Measurements from ENCODE around the gene MBNL3. TPM values are rescaled to one million over a fixed set of nuclear protein-coding genes. Genes with fewer than 3 reads are reported as not detected.

MBNL3 gene
- total RNA-seq, 1 experiment from 2014 or later, result 0.39 TPM

DNA sequence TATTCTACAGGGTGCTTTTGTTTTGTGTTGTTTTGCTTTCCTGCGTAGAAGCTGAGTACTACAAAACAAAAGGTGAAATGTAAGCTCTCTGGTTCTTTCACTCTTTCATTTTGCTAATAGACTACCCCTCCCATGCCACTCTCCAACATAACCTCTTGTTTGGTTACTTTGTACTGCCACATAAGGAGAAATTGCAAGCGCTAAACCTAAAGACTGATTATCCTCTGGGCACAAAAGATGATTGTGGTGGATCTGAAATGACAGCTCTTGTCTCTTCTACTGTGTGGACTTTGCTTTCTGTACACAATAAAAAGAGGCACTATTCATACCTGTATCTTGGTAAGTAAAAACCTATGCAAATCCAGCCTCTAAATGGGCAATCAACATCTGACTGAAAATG, 5.3 kb downstream of the MBNL3 start:
- ChIA-PET CTCF (no interaction called here), POLR2A (no interaction called here)
- BruUV-seq (replicated peaks), result no TSS peak
- Histone ChIP-seq H3K9me3 (ENCODE audit: control insufficient read depth, insufficient read depth, low read depth, low read length) (no peaks in the 10 kb centered on the region), H3K27ac (ENCODE audit: low read length) (no peak overlapping the region), H3K27me3 (ENCODE audit: control insufficient read depth, insufficient read depth, low read length) (peaks cover 13% of the 10 kb centered on the region), H3K4me3 (ENCODE audit: low read depth in 2 of 2, low read length in 2 of 2) (no peak overlapping the region), H3K36me3 (ENCODE audit: control insufficient read depth, insufficient read depth, low read length) (no peaks in the 10 kb centered on the region), H3K4me1 (ENCODE audit: control insufficient read depth, insufficient read depth, low read length) (peaks cover 2% of the 10 kb centered on the region; the same call in 1 of the 2 replicates)
- intact Hi-C loops (cut with micrococcal nuclease; ENCODE audit: unreplicated experiment), result no loop called here
- ATAC-seq (no peak), DNase-seq (ENCODE audit: low read depth, low spot score) (no peak)
- TF ChIP-seq, protein P1, sequence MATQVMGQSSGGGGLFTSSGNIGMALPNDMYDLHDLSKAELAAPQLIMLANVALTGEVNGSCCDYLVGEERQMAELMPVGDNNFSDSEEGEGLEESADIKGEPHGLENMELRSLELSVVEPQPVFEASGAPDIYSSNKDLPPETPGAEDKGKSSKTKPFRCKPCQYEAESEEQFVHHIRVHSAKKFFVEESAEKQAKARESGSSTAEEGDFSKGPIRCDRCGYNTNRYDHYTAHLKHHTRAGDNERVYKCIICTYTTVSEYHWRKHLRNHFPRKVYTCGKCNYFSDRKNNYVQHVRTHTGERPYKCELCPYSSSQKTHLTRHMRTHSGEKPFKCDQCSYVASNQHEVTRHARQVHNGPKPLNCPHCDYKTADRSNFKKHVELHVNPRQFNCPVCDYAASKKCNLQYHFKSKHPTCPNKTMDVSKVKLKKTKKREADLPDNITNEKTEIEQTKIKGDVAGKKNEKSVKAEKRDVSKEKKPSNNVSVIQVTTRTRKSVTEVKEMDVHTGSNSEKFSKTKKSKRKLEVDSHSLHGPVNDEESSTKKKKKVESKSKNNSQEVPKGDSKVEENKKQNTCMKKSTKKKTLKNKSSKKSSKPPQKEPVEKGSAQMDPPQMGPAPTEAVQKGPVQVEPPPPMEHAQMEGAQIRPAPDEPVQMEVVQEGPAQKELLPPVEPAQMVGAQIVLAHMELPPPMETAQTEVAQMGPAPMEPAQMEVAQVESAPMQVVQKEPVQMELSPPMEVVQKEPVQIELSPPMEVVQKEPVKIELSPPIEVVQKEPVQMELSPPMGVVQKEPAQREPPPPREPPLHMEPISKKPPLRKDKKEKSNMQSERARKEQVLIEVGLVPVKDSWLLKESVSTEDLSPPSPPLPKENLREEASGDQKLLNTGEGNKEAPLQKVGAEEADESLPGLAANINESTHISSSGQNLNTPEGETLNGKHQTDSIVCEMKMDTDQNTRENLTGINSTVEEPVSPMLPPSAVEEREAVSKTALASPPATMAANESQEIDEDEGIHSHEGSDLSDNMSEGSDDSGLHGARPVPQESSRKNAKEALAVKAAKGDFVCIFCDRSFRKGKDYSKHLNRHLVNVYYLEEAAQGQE (IDR thresholded peaks at IDR 0.05; ENCODE audit: insufficient read depth in 1 of 2, low read depth in 2 of 2, low read length in 1 of 2), result no peak
- no peak for TF ChIP-seq TCF7L2 (IDR thresholded peaks at IDR 0.05; ENCODE audit: low read depth, low read length)
- TF ChIP-seq SIN3A (IDR thresholded peaks at IDR 0.05; ENCODE audit: borderline replicate concordance, insufficient read depth, low read depth, low read length), result no peak
- no peak for TF ChIP-seq POLR2AphosphoS5 (IDR thresholded peaks at IDR 0.05; ENCODE audit: low read depth, low read length)
- TF ChIP-seq CTCF (IDR thresholded peaks at IDR 0.05), result no peak
- in situ Hi-C loops (cut with HindIII; ENCODE audit: low pct_unique_long_range_greater_than_20kb, low sequenced_read_pairs), result no loop called here

DNA sequence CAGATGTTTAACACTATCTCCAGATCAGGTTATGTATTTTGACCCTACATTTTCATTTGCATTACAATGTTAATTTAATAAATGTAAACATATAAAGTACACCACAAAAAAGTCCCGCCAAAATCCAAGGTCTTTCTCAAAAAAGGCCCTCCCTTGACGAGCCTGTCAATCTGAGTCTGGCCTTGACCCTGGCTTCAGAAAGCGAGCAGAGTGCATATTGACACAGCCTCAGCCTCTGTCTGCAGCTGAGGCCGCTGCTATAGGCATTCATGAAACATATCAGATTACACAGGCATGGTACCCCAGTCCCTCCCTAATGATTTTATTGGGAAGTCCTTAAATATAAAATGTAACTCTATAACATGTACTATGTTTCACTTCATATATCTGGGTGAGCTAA, 6.2 kb downstream of the MBNL3 start:
- H3K27me3 ChIP-seq (ENCODE audit: control insufficient read depth, insufficient read depth, low read length), result peaks cover 4% of the 10 kb centered on the region
- no peak for TF ChIP-seq TCF7L2 (IDR thresholded peaks at IDR 0.05; ENCODE audit: low read depth, low read length)
- TF ChIP-seq, protein P1 (IDR thresholded peaks at IDR 0.05; ENCODE audit: insufficient read depth in 1 of 2, low read depth in 2 of 2, low read length in 1 of 2), result no peak
- no peak for TF ChIP-seq POLR2AphosphoS5 (IDR thresholded peaks at IDR 0.05; ENCODE audit: low read depth, low read length)
- TF ChIP-seq SIN3A (IDR thresholded peaks at IDR 0.05; ENCODE audit: borderline replicate concordance, insufficient read depth, low read depth, low read length), result no peak
- no peak for TF ChIP-seq CTCF (IDR thresholded peaks at IDR 0.05)
- CTCF ChIA-PET, result no interaction called here
- H3K4me3 ChIP-seq (ENCODE audit: low read depth in 2 of 2, low read length in 2 of 2), result no peak overlapping the region
- POLR2A ChIA-PET, result no interaction called here
- intact Hi-C loops (cut with micrococcal nuclease; ENCODE audit: unreplicated experiment), result no loop called here
- H3K9me3 ChIP-seq (ENCODE audit: control insufficient read depth, insufficient read depth, low read depth, low read length), result no peaks in the 10 kb centered on the region
- no peak for DNase-seq (ENCODE audit: low read depth, low spot score)
- H3K4me1 ChIP-seq (ENCODE audit: control insufficient read depth, insufficient read depth, low read length), result no peaks in the 10 kb centered on the region
- in situ Hi-C loops (cut with HindIII; ENCODE audit: low pct_unique_long_range_greater_than_20kb, low sequenced_read_pairs), result no loop called here
- H3K27ac ChIP-seq (ENCODE audit: low read length), result no peak overlapping the region
- no TSS peak for BruUV-seq (replicated peaks)
- H3K36me3 ChIP-seq (ENCODE audit: control insufficient read depth, insufficient read depth, low read length), result no peaks in the 10 kb centered on the region
- no peak for ATAC-seq
